K562 (cell line): Measurements from ENCODE around the gene SYMPK. TPM values are rescaled to one million over a fixed set of nuclear protein-coding genes. Genes with fewer than 3 reads are reported as not detected.

Source experiments
- ATF2 ChIP-seq: sonication (generic); formaldehyde crosslinking; IDR thresholded peaks from 2 replicates; pipeline ENCODE4 v1.8.1; 2022; ENCODE audit warnings: missing genetic modification reagents
- BACH1 ChIP-seq: fragments of 200-800 bp; sonication (Bioruptor generic); IDR thresholded peaks from 2 replicates; pipeline ENCODE4 v1.6.1; 2016; ENCODE audit warnings: missing genetic modification characterization, missing compliant biosample characterization
- BDP1 ChIP-seq: IDR thresholded peaks from 3 replicates; pipeline ENCODE4 v1.6.1; 2011; ENCODE audit not compliant: insufficient read length, insufficient read depth
- CTCF ChIP-seq, 3 experiments: IDR thresholded peaks in 2 of 3; conservative IDR thresholded peaks in 1 of 3; 2 replicates each; pipeline ENCODE4 v1.5.1; 2011 to 2012; ENCODE audit warnings: low read length in 3 of 3, mild to moderate bottlenecking in 3 of 3, control low read depth in 2 of 3, improper control_type of control experiment in 1 of 3, inconsistent platforms in 1 of 3, low read depth in 1 of 3, mixed read lengths in 1 of 3, moderate library complexity in 1 of 3; ENCODE audit not compliant: insufficient read depth in 2 of 3
- DIDO1 ChIP-seq: fragments of 450-650 bp; IDR thresholded peaks from 2 replicates; pipeline ENCODE4 v1.6.1; 2016; ENCODE audit warnings: low read depth, missing biosample characterization, missing genetic modification characterization
- DMBX1 ChIP-seq: fragments of 250-450 bp; sonication (Bioruptor Pico); IDR thresholded peaks from 2 replicates; pipeline ENCODE4 v1.8.0; 2022; ENCODE audit warnings: inconsistent platforms, mild to moderate bottlenecking, moderate library complexity, borderline replicate concordance
- HDAC8 ChIP-seq: fragments of 450-650 bp; IDR thresholded peaks from 2 replicates; pipeline ENCODE4 v1.6.1; 2016; ENCODE audit warnings: mild to moderate bottlenecking, missing genetic modification characterization, moderate library complexity, missing compliant biosample characterization
- HNRNPLL ChIP-seq: fragments of 200-400 bp; formaldehyde crosslinking; IDR thresholded peaks from 2 replicates; pipeline ENCODE4 v1.6.1; 2017; ENCODE audit warnings: low read length, low read depth, mild to moderate bottlenecking; ENCODE audit not compliant: poor library complexity, severe bottlenecking
- KLF1 ChIP-seq: fragments of 450-650 bp; IDR thresholded peaks from 2 replicates; pipeline ENCODE4 v1.6.1; 2016; ENCODE audit warnings: missing genetic modification characterization, missing compliant biosample characterization
- KLF10 ChIP-seq: fragments of 250-450 bp; sonication (Bioruptor Pico); IDR thresholded peaks from 2 replicates; pipeline ENCODE4 v1.6.1; 2021; ENCODE audit warnings: matching md5 sums
- MCM3 ChIP-seq: fragments of 450-650 bp; IDR thresholded peaks from 2 replicates; pipeline ENCODE4 v1.6.1; 2016
- PHB2 ChIP-seq: fragments of 450-650 bp; IDR thresholded peaks from 2 replicates; pipeline ENCODE4 v1.6.1; 2017; ENCODE audit warnings: low read depth
- POLR2AphosphoS5 ChIP-seq: IDR thresholded peaks from 2 replicates; pipeline ENCODE4 v1.6.1; 2011; ENCODE audit warnings: mild to moderate bottlenecking, low read depth, low read length, moderate library complexity; ENCODE audit not compliant: control insufficient read depth, insufficient read depth
- SFPQ ChIP-seq: fragments of 200-400 bp; formaldehyde crosslinking; IDR thresholded peaks from 2 replicates; pipeline ENCODE4 v1.6.1; 2017; ENCODE audit warnings: mild to moderate bottlenecking, low read depth, low read length, moderate library complexity
- SP1 ChIP-seq: sonication (generic); formaldehyde crosslinking; IDR thresholded peaks from 2 replicates; pipeline ENCODE4 v1.8.1; 2022; ENCODE audit warnings: mild to moderate bottlenecking, missing genetic modification reagents
- SP2 ChIP-seq: IDR thresholded peaks from 2 replicates; pipeline ENCODE4 v1.6.1; 2011; ENCODE audit warnings: mild to moderate bottlenecking, low read depth, low read length, moderate library complexity; ENCODE audit not compliant: poor library complexity, severe bottlenecking; ENCODE audit errors: extremely low read depth
- ZBED1 ChIP-seq: IDR thresholded peaks from 2 replicates; pipeline ENCODE4 v1.6.1; 2014
- ZMIZ1 ChIP-seq, 2 experiments: fragments of 150-350 bp in 1 of 2; IDR thresholded peaks; 2 replicates each; pipeline ENCODE4 v1.6.1; 2012 to 2016; ENCODE audit warnings: low read depth in 2 of 2, low read length in 2 of 2, mild to moderate bottlenecking in 1 of 2, moderate library complexity in 1 of 2
- ZNF133 ChIP-seq: fragments of 250-450 bp; sonication (Bioruptor Pico); IDR thresholded peaks from 2 replicates; pipeline ENCODE4 v1.4.0; 2020; ENCODE audit warnings: mild to moderate bottlenecking
- ZSCAN29 ChIP-seq: fragments of 450-650 bp; IDR thresholded peaks from 2 replicates; pipeline ENCODE4 v1.6.1; 2017
- polyA plus RNA-seq, 8 experiments: library from polyadenylated mRNA; depleted of rRNA in 4 of 8; stranded (reverse) in 5 of 8; unstranded in 3 of 8; fragments of >200 nt; fragmentation: Nextera tagmentation in 2 of 8; fragmentation: Illumina TruSeq in 1 of 8; extraction: Ambion mirVana in 2 of 8; extraction: Trizol in 1 of 8; gene quantifications; 2 replicates each; pipeline versions ENCODE4 v1.2.1 to v1.2.3, GENCODE V29; 2011 to 2014; ENCODE audit warnings: inconsistent platforms in 1 of 8, missing spikeins in 1 of 8
- total RNA-seq, 7 experiments: library from RNA; depleted of rRNA in 6 of 7; stranded (reverse); fragments of >200 nt in 6 of 7; fragmentation: Illumina TruSeq in 2 of 7; extraction: Trizol in 2 of 7; gene quantifications; 2 replicates each; pipeline versions ENCODE4 v1.2.1 to v1.2.3, GENCODE V29; 2011 to 2021; ENCODE audit warnings: low replicate concordance in 1 of 7

The SYMPK gene
- total and polyA plus RNA-seq, 9 of the 15 experiments (the other 6 are each of a cell fraction or from before 2014, with no cell fraction given): 0.73 to 95.5 (median 58.4) TPM

GRCh38 chr19:45767881-45768654 is 94.9 kb downstream of the SYMPK start (continued):
- TF ChIP-seq SP1 (no peak; the same call in 1 of the 2 replicates), POLR2AphosphoS5 (peak; percentile 30; the same call in 1 of the 2 replicates), HNRNPLL (peak; percentile 84), DMBX1 (CRISPR knock-in tag) (no peak), ATF2 (CRISPR knock-in tag) (no peak), PHB2 (no peak), KLF1 (no peak), SP2 (no peak), SFPQ (no peak), HDAC8 (no peak), MCM3 (no peak), ZBED1 (no peak), DIDO1 (tag) (no peak), BACH1 (tag) (no peak), BDP1 (no peak), ZSCAN29 (no peak), ZNF133 (CRISPR knock-in tag) (no peak), ZMIZ1 (IDR thresholded peaks at IDR 0.05; ENCODE audit: low read depth in 2 of 2, low read length in 2 of 2) (no peak), KLF10 (no peak), CTCF (IDR thresholded peaks at IDR 0.05 in 2 of 3, conservative IDR thresholded peaks at IDR 0.05 in 1 of 3; ENCODE audit: insufficient read depth in 2 of 3, low read depth in 1 of 3, low read length in 3 of 3) (no peak)
